WTC11 (cell line): ENCODE results near the gene WEE1.

Source experiments
- CREM ChIP-seq: sonication (generic); formaldehyde crosslinking; IDR thresholded peaks from 2 replicates; pipeline ENCODE4 v1.8.1; 2022; ENCODE audit warnings: mild to moderate bottlenecking, missing genetic modification reagents, moderate library complexity
- ESRRA ChIP-seq: sonication (generic); formaldehyde crosslinking; IDR thresholded peaks from 2 replicates; pipeline ENCODE4 v1.8.1; 2022; ENCODE audit warnings: mild to moderate bottlenecking, missing genetic modification reagents, borderline replicate concordance
- FOXP1 ChIP-seq: sonication (generic); formaldehyde crosslinking; IDR thresholded peaks from 2 replicates; pipeline ENCODE4 v1.8.0; 2022; ENCODE audit warnings: missing genetic modification reagents, mild to moderate bottlenecking, moderate library complexity, borderline replicate concordance
- JUN ChIP-seq: sonication (generic); formaldehyde crosslinking; IDR thresholded peaks from 2 replicates; pipeline ENCODE4 v1.8.0; 2023; ENCODE audit warnings: mild to moderate bottlenecking, missing genetic modification reagents
- NFATC4 ChIP-seq: fragments of 250-450 bp; sonication (Bioruptor Pico); IDR thresholded peaks from 2 replicates; pipeline ENCODE4 v1.9.0; 2021; ENCODE audit warnings: mild to moderate bottlenecking
- NFE2L1 ChIP-seq: sonication (generic); formaldehyde crosslinking; IDR thresholded peaks from 2 replicates; pipeline ENCODE4 v1.8.1; 2023; ENCODE audit warnings: missing genetic modification reagents
- NR3C1 ChIP-seq: sonication (generic); formaldehyde crosslinking; conservative IDR thresholded peaks from 2 replicates; pipeline ENCODE4 v1.8.1; 2023; ENCODE audit warnings: low read depth, mild to moderate bottlenecking, missing genetic modification reagents
- OVOL2 ChIP-seq: fragments of 250-450 bp; sonication (Bioruptor Pico); IDR thresholded peaks from 2 replicates; pipeline ENCODE4 v1.9.0; 2021; ENCODE audit warnings: mild to moderate bottlenecking, borderline replicate concordance
- RELA ChIP-seq: sonication (generic); formaldehyde crosslinking; IDR thresholded peaks from 2 replicates; pipeline ENCODE4 v1.8.1; 2022; ENCODE audit warnings: missing genetic modification reagents, mild to moderate bottlenecking, borderline replicate concordance
- SMAD4 ChIP-seq: sonication (generic); formaldehyde crosslinking; IDR thresholded peaks from 2 replicates; pipeline ENCODE4 v1.8.0; 2022; ENCODE audit warnings: mild to moderate bottlenecking, missing genetic modification reagents
- USF2 ChIP-seq: sonication (generic); formaldehyde crosslinking; IDR thresholded peaks from 2 replicates; pipeline ENCODE4 v1.8.1; 2023; ENCODE audit warnings: mild to moderate bottlenecking, missing genetic modification reagents, moderate library complexity
- TF ChIP-seq, protein P1 (sequence below): fragments of 200-600 bp; IDR thresholded peaks from 2 replicates; pipeline ENCODE4 v1.8.0; 2022; ENCODE audit warnings: antibody characterized with exemption
- TF ChIP-seq, protein P2 (sequence below): sonication (generic); formaldehyde crosslinking; IDR thresholded peaks from 2 replicates; pipeline ENCODE4 v1.8.1; 2022; ENCODE audit warnings: mild to moderate bottlenecking, missing genetic modification reagents, moderate library complexity, borderline replicate concordance

DNA sequence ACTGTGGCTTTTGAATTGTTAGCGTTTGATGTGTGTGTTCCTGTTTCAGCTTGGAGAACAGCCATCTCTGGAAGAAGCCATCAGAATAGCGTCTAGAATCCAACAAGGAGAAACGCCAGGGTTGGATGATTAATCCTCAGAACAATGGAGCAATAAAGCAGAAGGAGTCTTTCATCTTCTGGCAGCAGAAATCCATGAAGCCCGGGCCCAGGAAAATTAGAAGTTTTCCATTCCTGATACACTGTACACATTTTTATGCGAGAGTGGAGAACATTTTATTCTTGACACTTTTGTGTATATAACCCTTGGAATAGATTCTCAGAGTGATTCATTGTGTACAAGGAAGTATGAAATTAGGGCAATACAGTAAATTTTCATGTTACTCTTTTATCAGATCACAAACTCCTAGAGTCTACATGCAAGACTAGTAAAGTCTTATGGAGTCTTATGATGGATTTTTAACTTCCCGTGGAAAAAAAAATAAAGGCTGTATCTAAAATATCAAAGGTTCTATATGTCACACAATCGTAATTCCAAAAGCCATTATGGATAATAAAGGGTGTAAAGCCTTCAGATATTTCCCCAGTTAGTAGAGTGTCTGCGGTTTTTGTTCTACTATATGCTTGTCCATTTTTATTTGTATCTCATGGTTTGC is 45.9 kb upstream of the WEE1 start:
- TF ChIP-seq FOXP1 (CRISPR knock-in tag) (no peak), ESRRA (CRISPR knock-in tag) (no peak), JUN (CRISPR knock-in tag) (no peak), NFE2L1 (CRISPR knock-in tag) (no peak), USF2 (no peak), OVOL2 (CRISPR knock-in tag) (no peak), NFATC4 (CRISPR knock-in tag) (no peak), RELA (CRISPR knock-in tag) (no peak), SMAD4 (CRISPR knock-in tag) (no peak), CREM (no peak), NR3C1 (CRISPR knock-in tag) (no peak)
- TF ChIP-seq, protein P1, sequence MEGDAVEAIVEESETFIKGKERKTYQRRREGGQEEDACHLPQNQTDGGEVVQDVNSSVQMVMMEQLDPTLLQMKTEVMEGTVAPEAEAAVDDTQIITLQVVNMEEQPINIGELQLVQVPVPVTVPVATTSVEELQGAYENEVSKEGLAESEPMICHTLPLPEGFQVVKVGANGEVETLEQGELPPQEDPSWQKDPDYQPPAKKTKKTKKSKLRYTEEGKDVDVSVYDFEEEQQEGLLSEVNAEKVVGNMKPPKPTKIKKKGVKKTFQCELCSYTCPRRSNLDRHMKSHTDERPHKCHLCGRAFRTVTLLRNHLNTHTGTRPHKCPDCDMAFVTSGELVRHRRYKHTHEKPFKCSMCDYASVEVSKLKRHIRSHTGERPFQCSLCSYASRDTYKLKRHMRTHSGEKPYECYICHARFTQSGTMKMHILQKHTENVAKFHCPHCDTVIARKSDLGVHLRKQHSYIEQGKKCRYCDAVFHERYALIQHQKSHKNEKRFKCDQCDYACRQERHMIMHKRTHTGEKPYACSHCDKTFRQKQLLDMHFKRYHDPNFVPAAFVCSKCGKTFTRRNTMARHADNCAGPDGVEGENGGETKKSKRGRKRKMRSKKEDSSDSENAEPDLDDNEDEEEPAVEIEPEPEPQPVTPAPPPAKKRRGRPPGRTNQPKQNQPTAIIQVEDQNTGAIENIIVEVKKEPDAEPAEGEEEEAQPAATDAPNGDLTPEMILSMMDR, result no peak
- TF ChIP-seq, protein P2, sequence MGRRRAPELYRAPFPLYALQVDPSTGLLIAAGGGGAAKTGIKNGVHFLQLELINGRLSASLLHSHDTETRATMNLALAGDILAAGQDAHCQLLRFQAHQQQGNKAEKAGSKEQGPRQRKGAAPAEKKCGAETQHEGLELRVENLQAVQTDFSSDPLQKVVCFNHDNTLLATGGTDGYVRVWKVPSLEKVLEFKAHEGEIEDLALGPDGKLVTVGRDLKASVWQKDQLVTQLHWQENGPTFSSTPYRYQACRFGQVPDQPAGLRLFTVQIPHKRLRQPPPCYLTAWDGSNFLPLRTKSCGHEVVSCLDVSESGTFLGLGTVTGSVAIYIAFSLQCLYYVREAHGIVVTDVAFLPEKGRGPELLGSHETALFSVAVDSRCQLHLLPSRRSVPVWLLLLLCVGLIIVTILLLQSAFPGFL (CRISPR knock-in tag), result no peak
